ENCODE measurements around the gene COPG1.

The COPG1 gene

GRCh38 chr3:129314386-129315222, 65.2 kb downstream of the COPG1 start:
- peak; percentile 93 for DNase-seq (ENCODE audit: low spot score)

- DNase-seq (ENCODE audit: low spot score): no peak
Measured at GRCh38 chr3:129315223-129315997, 66.0 kb downstream of the COPG1 start.

- DNase-seq (ENCODE audit: low spot score): no peak
Measured at GRCh38 chr3:129315998-129316247, 66.5 kb downstream of the COPG1 start.

GRCh38 chr3:129316248-129317013, 67.0 kb downstream of the COPG1 start:
- peak; percentile 81 for DNase-seq (ENCODE audit: low spot score)

GRCh38 chr3:129317014-129317771, 67.8 kb downstream of the COPG1 start:
- no peak for DNase-seq (ENCODE audit: low spot score)

GRCh38 chr3:129317848-129318247, 68.4 kb downstream of the COPG1 start:
- DNase-seq (ENCODE audit: low spot score): no peak

GRCh38 chr3:129318921-129319320, 69.5 kb downstream of the COPG1 start:
- no peak for DNase-seq (ENCODE audit: low spot score)

- no peak for DNase-seq (ENCODE audit: low spot score)
Measured at GRCh38 chr3:129320261-129320660, 70.9 kb downstream of the COPG1 start.

GRCh38 chr3:129320825-129321487, 71.5 kb downstream of the COPG1 start:
- DNase-seq (ENCODE audit: low spot score): no peak

- DNase-seq (ENCODE audit: low spot score): no peak
Measured at GRCh38 chr3:129321887-129322286, 72.5 kb downstream of the COPG1 start.

- no peak for DNase-seq (ENCODE audit: low spot score)
Measured at GRCh38 chr3:129323651-129324294, 74.4 kb downstream of the COPG1 start.

- DNase-seq (ENCODE audit: low spot score): no peak
Measured at GRCh38 chr3:129324855-129325254, 75.4 kb downstream of the COPG1 start.

- DNase-seq (ENCODE audit: low spot score): no peak
Measured at GRCh38 chr3:129325383-129325782, 76.0 kb downstream of the COPG1 start.

GRCh38 chr3:129326138-129326537, 76.7 kb downstream of the COPG1 start:
- DNase-seq (ENCODE audit: low spot score): no peak

- DNase-seq (ENCODE audit: low spot score): no peak
Measured at GRCh38 chr3:129326595-129326994, 77.2 kb downstream of the COPG1 start.
